ENCODE measurements around the gene OGFR.
A peak's percentile ranks its signal among the peaks of the same experiment; 100 is the strongest.

Gene OGFR

GRCh38 chr20:62824476-62825332 lies 20.1 kb downstream of the OGFR start:
- peak in 1 of 2 donors; percentile 39 for DNase-seq (ENCODE audit: low read depth in 1 of 2, low spot score in 1 of 2)

DNA sequence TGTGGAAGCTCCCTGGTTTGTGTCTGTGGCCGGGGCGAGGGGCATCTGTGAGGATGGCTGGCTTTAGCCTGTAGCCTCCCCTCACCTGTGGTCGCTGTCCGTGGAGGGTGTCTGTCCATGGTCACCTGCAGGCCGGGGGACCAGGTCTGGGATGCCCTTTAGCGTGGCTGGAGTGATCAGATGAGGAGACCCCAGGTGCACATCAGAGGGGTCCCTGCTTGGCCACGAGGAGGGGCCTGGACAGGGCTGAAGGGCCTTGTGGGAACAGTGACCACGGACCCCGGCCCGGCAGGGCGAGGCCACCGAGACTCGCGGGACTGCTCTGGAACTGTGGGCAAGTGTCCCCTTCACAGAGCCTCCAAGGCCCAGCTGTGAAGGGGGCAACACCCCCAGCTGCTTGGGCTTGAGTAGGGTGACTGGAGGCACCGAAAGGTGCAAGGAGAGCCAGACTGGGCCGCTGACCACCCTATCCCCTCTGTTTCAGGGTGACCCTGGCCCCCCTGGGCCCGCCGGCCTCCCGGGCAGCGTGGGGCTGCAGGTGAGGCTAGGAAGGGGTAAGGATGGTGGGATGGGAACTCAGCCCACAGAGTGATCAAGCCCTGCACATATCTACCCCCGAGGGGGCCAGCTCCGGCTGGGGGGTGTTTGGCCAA lies 20.8 kb downstream of the OGFR start:
- no peak for DNase-seq (ENCODE audit: low read depth in 1 of 2, low spot score in 1 of 2)

DNA sequence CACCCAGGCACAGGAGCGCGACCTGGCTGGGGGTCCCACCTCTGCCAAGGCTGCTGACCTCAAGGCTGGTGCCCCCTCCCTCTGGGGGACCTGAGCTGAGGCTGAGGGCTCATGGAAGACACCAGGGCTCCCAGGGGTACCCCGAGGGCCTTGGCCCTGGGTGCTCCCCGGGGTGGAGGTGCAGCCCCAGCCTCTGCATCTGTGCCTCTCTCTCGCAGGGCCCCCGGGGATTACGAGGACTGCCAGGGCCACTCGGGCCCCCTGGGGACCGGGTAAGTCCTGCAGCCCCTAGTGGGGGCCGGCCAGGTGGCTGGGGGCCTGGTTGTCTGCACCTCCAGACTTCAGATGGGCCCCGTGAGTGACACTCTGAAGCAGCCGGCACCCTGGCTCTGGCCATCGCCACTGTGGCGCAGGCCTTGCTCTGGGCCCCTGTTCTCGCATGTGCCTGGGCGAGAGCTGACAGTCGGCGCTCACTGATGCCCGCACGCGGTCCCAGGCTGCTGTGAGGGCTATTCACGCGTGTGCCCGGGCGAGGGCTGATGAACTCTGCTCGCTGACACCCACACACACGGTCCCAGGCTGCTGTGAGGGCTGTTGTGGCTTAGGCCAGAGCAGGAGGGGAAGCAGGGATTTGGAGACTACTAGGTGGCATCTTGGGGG lies 21.5 kb downstream of the OGFR start:
- DNase-seq (ENCODE audit: low read depth in 1 of 2, low spot score in 1 of 2) = no peak

DNA sequence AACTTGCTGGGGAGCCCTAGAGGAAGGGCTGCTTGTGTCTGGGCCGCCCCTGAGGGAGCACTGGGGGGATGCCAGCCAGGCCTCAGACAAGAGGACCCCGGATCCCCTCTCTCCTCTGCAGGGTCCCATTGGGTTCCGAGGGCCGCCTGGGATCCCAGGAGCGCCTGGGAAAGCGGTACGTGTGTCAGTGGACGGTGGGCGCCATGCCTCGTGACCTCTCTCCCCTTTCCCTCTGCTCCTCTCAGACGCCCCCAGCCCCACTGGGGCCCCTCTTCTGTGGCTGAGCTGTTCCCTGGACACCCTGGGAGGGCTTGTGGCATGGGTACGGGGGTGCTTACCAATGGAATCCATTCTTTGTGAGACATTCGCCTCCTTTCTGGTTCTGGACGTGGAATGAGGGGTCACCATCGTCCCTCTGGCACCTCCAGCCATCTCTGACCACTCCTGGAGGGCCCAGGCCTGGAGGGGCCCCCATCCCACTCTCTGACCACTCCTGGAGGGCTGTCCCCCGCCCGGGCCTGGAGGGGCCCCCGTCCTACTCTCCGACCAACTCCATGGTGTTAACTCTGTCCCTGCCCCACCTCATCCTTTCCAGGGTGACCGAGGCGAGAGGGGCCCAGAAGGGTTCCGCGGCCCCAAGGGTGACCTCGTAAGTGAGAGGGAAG lies 22.1 kb downstream of the OGFR start:
- no peak for DNase-seq (ENCODE audit: low read depth in 1 of 2, low spot score in 1 of 2)

DNA sequence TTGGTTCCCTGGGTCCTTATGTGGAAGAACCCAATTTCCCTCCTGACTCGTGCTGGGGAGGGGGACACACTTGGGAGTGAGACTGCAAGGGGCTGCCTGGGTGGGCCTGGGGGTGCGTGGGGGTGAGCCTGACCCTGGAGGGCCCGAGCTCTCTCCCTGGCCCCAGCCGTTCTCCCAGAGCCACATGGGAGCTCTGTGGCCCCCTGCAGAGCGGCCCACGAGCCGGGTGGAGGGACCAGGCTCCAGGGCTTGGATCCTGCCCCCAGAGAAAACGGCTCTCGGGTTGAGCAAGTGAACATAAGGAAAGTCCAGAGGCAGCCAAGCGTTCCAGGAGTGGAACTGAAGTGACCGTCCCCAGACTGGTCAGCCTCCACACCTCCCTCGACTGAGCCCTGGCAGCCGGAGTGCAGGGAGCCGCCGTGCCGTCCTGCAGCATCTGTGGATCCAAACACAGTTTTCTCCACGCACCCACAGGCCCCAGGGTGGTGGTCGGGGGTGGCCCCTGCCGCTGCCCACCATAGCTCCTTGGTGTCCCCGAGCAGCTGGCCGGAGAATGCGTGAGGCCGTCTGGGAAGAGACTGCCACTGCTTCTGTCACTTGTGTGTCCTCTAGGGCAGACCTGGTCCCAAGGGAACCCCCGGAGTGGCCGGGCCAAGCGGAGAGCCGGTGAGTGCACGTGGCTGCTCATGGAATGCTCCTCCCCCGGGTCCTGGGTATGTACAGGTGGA lies 22.8 kb downstream of the OGFR start:
- DNase-seq (ENCODE audit: low read depth in 1 of 2, low spot score in 1 of 2) = no peak

- no peak for DNase-seq (ENCODE audit: low read depth in 1 of 2, low spot score in 1 of 2)
Measured at GRCh38 chr20:62828051-62828450, 23.4 kb downstream of the OGFR start.

- no peak for DNase-seq (ENCODE audit: low read depth in 1 of 2, low spot score in 1 of 2)
Measured at GRCh38 chr20:62828511-62829230, 24.0 kb downstream of the OGFR start.

- DNase-seq (ENCODE audit: low read depth in 1 of 2, low spot score in 1 of 2) = no peak
Measured at GRCh38 chr20:62829231-62830230, 24.9 kb downstream of the OGFR start.

DNA sequence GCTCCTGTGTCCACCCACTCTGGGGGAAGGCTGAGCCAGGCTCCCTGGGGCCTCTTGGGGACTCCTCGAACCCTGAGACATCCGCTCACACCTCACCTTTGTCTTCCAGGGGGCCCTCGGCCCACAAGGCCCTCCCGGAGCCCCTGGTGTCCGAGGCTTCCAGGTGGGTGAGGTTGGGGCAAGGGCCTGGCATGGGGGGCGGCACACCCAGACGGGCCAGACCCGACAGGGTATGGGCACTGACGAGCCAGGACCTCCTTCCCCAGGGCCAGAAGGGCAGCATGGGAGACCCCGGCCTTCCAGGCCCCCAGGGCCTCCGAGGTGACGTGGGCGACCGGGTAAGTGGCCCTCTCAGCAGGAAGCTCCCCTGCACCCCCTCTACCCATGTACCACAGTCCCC lies 25.6 kb downstream of the OGFR start:
- DNase-seq (ENCODE audit: low read depth in 1 of 2, low spot score in 1 of 2) = no peak

GRCh38 chr20:62830821-62831220 lies 26.2 kb downstream of the OGFR start:
- DNase-seq (ENCODE audit: low read depth in 1 of 2, low spot score in 1 of 2) = no peak

DNA sequence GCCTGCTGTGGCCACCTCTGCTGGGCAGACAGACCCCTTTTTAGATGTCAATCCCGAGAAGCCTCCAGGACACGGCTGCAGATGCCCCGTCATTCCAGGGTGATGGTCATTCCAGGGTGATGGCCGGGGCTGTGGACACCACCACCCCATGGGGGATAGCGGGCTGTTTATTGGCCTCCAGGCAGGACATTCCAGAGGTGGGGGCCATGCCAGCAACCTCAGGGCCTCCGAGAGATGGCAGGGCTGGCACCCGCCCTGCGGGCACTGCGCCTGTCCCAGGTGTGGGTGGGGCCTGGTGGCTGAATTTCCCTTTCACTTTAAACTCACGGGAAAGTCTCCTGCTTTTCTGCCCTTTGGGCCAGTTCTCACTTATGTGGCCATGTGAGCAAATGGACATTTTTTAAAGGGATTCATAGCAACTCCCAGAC lies 26.7 kb downstream of the OGFR start:
- no peak for DNase-seq (ENCODE audit: low read depth in 1 of 2, low spot score in 1 of 2)

DNA sequence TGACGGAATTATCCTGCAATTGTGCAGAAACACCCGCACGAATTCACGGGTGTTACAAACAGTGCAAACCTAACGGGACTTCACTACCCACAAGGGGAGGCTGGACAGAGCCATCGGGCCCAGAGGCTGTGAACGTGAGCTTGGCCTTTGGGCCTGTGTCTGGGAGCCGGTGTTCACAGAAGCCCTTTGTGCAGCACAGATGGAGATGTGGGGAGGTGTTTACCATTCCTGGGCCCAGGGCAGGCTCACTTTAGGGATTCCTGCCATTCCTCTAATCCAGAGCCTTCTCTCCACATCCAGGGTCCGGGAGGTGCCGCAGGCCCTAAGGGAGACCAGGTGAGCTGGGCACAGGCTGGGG lies 27.2 kb downstream of the OGFR start:
- no peak for DNase-seq (ENCODE audit: low read depth in 1 of 2, low spot score in 1 of 2)

- no peak for DNase-seq (ENCODE audit: low read depth in 1 of 2, low spot score in 1 of 2)
Measured at GRCh38 chr20:62832212-62832922, 27.7 kb downstream of the OGFR start.

- DNase-seq (ENCODE audit: low read depth in 1 of 2, low spot score in 1 of 2) = no peak
Measured at GRCh38 chr20:62832951-62833391, 28.3 kb downstream of the OGFR start.

DNA sequence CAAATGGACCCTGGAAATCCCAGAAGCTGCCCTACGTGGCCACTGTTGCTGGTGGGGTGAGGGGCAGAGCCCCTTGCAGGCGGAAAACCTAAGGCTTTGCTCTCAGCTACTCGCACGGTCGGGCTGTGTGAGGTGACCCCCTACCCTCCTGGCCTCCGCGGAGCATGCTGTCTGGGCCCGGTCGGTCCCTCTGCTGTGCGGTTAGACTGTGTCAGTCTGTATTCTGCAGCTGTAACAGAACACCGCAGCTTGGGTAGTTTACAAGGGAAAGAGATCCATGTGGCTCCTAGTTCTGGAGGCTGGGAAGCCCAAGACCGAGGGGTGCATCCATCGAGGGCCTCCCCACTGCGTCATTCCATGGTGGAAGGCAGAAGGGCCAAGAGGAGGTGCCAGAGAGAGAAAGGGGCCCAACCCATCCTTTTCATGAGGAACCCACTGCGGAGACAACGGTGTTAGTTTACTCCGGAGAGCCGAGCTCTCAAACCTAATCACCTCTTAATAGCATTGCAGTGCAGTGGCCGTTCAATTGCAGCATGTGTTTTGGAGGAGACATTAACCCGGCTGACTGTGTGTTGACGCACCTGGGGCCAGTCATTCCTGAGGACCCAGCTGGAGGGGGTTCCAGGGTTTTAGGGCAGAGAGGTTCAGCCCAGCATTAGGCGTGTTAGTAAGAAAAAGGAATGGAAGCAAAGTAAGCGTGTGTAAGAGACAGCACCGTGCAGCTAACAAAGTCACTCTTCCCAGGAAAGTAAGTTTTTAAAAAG lies 30.5 kb downstream of the OGFR start:
- DNase-seq (ENCODE audit: low read depth in 1 of 2, low spot score in 1 of 2) = no peak

DNA sequence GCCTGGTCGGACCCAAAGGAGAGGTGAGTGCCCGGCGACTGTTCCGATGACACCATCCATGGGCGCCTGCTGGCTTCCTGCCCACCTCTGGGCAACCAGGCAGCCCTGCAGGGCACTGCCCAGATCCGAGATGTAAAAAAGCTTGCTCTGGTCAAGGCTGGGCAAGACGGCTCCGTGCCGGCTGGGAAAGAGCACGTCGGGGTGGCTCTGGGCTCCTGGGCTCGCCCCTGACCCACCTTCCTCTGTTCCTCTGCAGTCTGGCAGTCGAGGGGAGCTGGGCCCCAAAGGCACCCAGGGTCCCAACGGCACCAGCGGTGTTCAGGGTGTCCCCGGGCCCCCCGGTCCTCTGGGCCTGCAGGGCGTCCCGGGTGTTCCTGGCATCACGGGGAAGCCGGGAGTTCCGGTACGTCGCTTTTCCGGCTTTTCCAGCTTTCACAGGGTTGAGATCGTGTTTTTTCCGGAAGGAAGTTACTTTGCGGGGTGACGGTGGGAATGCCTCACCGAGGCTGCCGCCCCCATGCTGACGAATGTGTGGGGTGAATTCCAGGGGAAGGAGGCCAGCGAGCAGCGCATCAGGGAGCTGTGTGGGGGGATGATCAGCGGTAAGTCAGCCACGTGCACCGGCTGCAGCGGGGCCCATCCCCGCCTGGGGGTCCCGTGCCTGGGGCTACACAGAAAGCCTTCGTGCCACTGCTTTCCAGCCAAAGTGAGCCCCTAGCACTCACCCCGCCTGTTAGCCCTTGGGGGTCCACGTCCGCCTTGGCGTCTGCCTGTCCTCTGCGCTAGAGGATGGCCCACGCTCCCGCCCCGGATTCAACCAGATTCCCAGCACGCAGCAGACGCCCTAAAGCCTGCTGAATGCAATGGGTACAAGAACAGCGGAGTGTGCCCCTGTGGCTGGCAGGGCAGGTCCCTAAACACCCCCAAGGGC lies 31.6 kb downstream of the OGFR start:
- no peak for DNase-seq (ENCODE audit: low read depth in 1 of 2, low spot score in 1 of 2)
